K562 (cell line): Measurements from ENCODE around the gene SIRT4. TPM values are rescaled to one million over a fixed set of nuclear protein-coding genes. Genes with fewer than 3 reads are reported as not detected.

Experiments
- ATAC-seq: fragments of 200-7000 bp; cut with Tn5 transposase; 3 replicates; pipeline ENCODE4 v1.9.1; 2020; ENCODE audit warnings: moderate library complexity
- BruUV-seq: library from RNA; stranded (reverse); fragments of 400-500 nt; replicated peaks from 2 replicates; lab custom pipeline; 2021; lab: Mats Ljungman, UMichigan
- CTCF ChIA-PET: fragments of 300-600 bp; formaldehyde crosslinking; extraction: SDS; loops from one replicate; lab custom pipeline; 2021; ENCODE audit warnings: low intra/inter-chr PET ratio; lab: Yijun Ruan, JAX
- POLR2A ChIA-PET: fragments of 300-600, 350-650 bp; sonication (Branson Sonifier 250); formaldehyde crosslinking; extraction: SDS; loops from one replicate; lab custom pipeline; 2021; ENCODE audit warnings: antibody characterized with exemption, inconsistent platforms; lab: Yijun Ruan, JAX
- DNase-seq, 4 experiments: peaks; one replicate each; pipeline versions ENCODE4 v3.0.0 to v3.0.0-alpha.2; 2011 to 2018; ENCODE audit warnings: low spot score in 3 of 4, mixed read lengths in 3 of 4; ENCODE audit errors: extremely low read depth in 1 of 4
- FAIRE-seq: peaks from 2 replicates; lab custom pipeline; 2011; peaks lifted over from hg19 to GRCh38; lab: Jason Lieb, UNC
- H2AFZ ChIP-seq: 2 replicates; pipeline ENCODE4 v1.6.0; 2011; ENCODE audit warnings: low read depth, low read length, control low read depth, inconsistent platforms
- H3K27ac ChIP-seq: fragments of 200-600 bp; 3 replicates; pipeline ENCODE4 v1.8.0; 2011; ENCODE audit warnings: low read depth, mild to moderate bottlenecking, control low read depth, inconsistent platforms, low read length, moderate library complexity, mixed read lengths; ENCODE audit errors: extremely low read depth
- H3K27me3 ChIP-seq, 2 experiments: fragments of 300-600 bp in 1 of 2; 2 replicates in 1 of 2; 3 replicates in 1 of 2; pipeline versions ENCODE4 v1.6.0 to v1.8.0; 2011; ENCODE audit warnings: inconsistent platforms in 2 of 2, low read length in 2 of 2, mild to moderate bottlenecking in 1 of 2, mixed read lengths in 1 of 2, moderate library complexity in 1 of 2; ENCODE audit not compliant: control insufficient read depth in 2 of 2, insufficient read depth in 2 of 2
- H3K36me3 ChIP-seq: fragments of 300-600 bp; 3 replicates; pipeline ENCODE4 v1.8.0; 2011; ENCODE audit warnings: mild to moderate bottlenecking, low read length, inconsistent platforms; ENCODE audit not compliant: control insufficient read depth, insufficient read depth
- H3K4me1 ChIP-seq, 2 experiments: fragments of 200-600 bp in 1 of 2; replicated peaks in 1 of 2; 2 replicates in 1 of 2; 3 replicates in 1 of 2; pipeline versions ENCODE4 v1.5.1 to v1.8.0; 2011; ENCODE audit warnings: inconsistent platforms in 2 of 2, low read length in 2 of 2, mild to moderate bottlenecking in 1 of 2, mixed read lengths in 1 of 2, moderate library complexity in 1 of 2; ENCODE audit not compliant: control insufficient read depth in 2 of 2, insufficient read depth in 2 of 2
- H3K4me2 ChIP-seq: 2 replicates; pipeline ENCODE4 v1.6.1; 2011; ENCODE audit warnings: low read length, control low read depth, inconsistent platforms, mixed read lengths; ENCODE audit not compliant: insufficient read depth
- H3K4me3 ChIP-seq: fragments of 200-600 bp; sonication (generic), shearing (Covaris generic); 2 replicates; pipeline ENCODE4 v1.5.1; 2016; ENCODE audit warnings: control low read depth, inconsistent platforms
- H3K79me2 ChIP-seq: fragments of 200-600 bp; 3 replicates; pipeline ENCODE4 v1.8.0; 2011; ENCODE audit warnings: low read length, inconsistent platforms; ENCODE audit not compliant: control insufficient read depth, insufficient read depth
- H3K9ac ChIP-seq, 2 experiments: 2 replicates each; pipeline versions ENCODE4 v1.6.0 to v1.6.1; 2011; ENCODE audit warnings: low read depth in 2 of 2, low read length in 2 of 2, control low read depth in 1 of 2, inconsistent platforms in 1 of 2, mild to moderate bottlenecking in 1 of 2, mixed read lengths in 1 of 2; ENCODE audit not compliant: insufficient read depth in 1 of 2
- H3K9me1 ChIP-seq: one replicate; pipeline ENCODE4 v1.6.0; 2011; ENCODE audit warnings: inconsistent platforms, mild to moderate bottlenecking, low read length, moderate library complexity; ENCODE audit not compliant: control insufficient read depth, insufficient read depth
- H3K9me3 ChIP-seq: replicated peaks from 2 replicates; pipeline ENCODE4 v1.5.1; 2011; ENCODE audit warnings: low read depth, low read length, inconsistent platforms; ENCODE audit not compliant: control insufficient read depth, insufficient read depth
- H4K20me1 ChIP-seq: replicated peaks from 2 replicates; pipeline ENCODE4 v1.6.1; 2011; ENCODE audit warnings: low read length, inconsistent platforms, mixed read lengths; ENCODE audit not compliant: control insufficient read depth, insufficient read depth
- ARID1B ChIP-seq: fragments of 450-650 bp; IDR thresholded peaks from 2 replicates; pipeline ENCODE4 v1.6.1; 2016; ENCODE audit warnings: antibody characterized with exemption, mild to moderate bottlenecking, inconsistent platforms
- CBFA2T2 ChIP-seq: fragments of 450-650 bp; conservative IDR thresholded peaks from 2 replicates; pipeline ENCODE4 v1.6.1; 2017; ENCODE audit warnings: mild to moderate bottlenecking
- CXXC5 ChIP-seq: fragments of 250-450 bp; sonication (Bioruptor Pico); IDR thresholded peaks from 2 replicates; pipeline ENCODE4 v1.8.0; 2022; ENCODE audit warnings: inconsistent platforms, mild to moderate bottlenecking, moderate library complexity
- FOS ChIP-seq: IDR thresholded peaks from 3 replicates; pipeline ENCODE4 v1.6.1; 2011; ENCODE audit not compliant: insufficient read length; ENCODE audit errors: extremely low read depth
- FOXK1 ChIP-seq: sonication (generic); formaldehyde crosslinking; IDR thresholded peaks from 2 replicates; pipeline ENCODE4 v1.8.0; 2022; ENCODE audit warnings: missing genetic modification reagents, mild to moderate bottlenecking, borderline replicate concordance
- KAT2B ChIP-seq: IDR thresholded peaks from one replicate; pipeline ENCODE4 v1.6.1; 2012; ENCODE audit warnings: low read depth, mild to moderate bottlenecking, control low read depth, inconsistent platforms, low read length, moderate library complexity
- SMAD1 ChIP-seq: fragments of 150-350 bp; IDR thresholded peaks from 2 replicates; pipeline ENCODE4 v1.6.1; 2014; ENCODE audit warnings: low read length, low read depth; ENCODE audit not compliant: partially characterized antibody
- TAF7 ChIP-seq: fragments of 450-650 bp; IDR thresholded peaks from 2 replicates; pipeline ENCODE4 v1.6.1; 2016; ENCODE audit warnings: missing genetic modification characterization, missing compliant biosample characterization
- TCF7L2 ChIP-seq: fragments of 150-350 bp; IDR thresholded peaks from 2 replicates; pipeline ENCODE4 v1.6.1; 2016; ENCODE audit warnings: low read depth, mild to moderate bottlenecking, low read length, moderate library complexity
- ZNF644 ChIP-seq: fragments of 200-800 bp; sonication (Bioruptor generic); IDR thresholded peaks from 2 replicates; pipeline ENCODE4 v1.6.1; 2016; ENCODE audit warnings: low read depth, missing genetic modification characterization, missing compliant biosample characterization
- ZNF668 ChIP-seq: fragments of 250-450 bp; sonication (Bioruptor Pico); IDR thresholded peaks from 2 replicates; pipeline ENCODE4 v1.8.0; 2022; ENCODE audit warnings: mild to moderate bottlenecking, inconsistent platforms
- WGBS: fragments of 100-300 bp; shearing (Covaris generic); methylation state at CpG from one replicate; pipeline ENCODE4 v1.1.6; 2016; ENCODE audit warnings: low coverage, mixed read lengths; ENCODE audit not compliant: insufficient coverage; ENCODE audit errors: missing lambda C conversion rate; 5-methylcytosine and 5-hydroxymethylcytosine counted together
- in situ Hi-C: fragments of 300-500 bp; cut with MboI; formaldehyde crosslinking; loops from 4 replicates; pipeline ENCODE4 v1.15.0; 2018; ENCODE audit warnings: inconsistent platforms, mixed read lengths
- intact Hi-C: fragments of 100-400 bp; cut with micrococcal nuclease; formaldehyde crosslinking; loops from 2 replicates; pipeline ENCODE4 v1.14.2; 2022
- polyA plus RNA-seq, 8 experiments: library from polyadenylated mRNA; depleted of rRNA in 4 of 8; stranded (reverse) in 5 of 8; unstranded in 3 of 8; fragments of >200 nt; fragmentation: Nextera tagmentation in 2 of 8; fragmentation: Illumina TruSeq in 1 of 8; extraction: Ambion mirVana in 2 of 8; extraction: Trizol in 1 of 8; gene quantifications; 2 replicates each; pipeline versions ENCODE4 v1.2.1 to v1.2.3, GENCODE V29; 2011 to 2014; ENCODE audit warnings: inconsistent platforms in 1 of 8, missing spikeins in 1 of 8
- total RNA-seq, 7 experiments: library from RNA; depleted of rRNA in 6 of 7; stranded (reverse); fragments of >200 nt in 6 of 7; fragmentation: Illumina TruSeq in 2 of 7; extraction: Trizol in 2 of 7; gene quantifications; 2 replicates each; pipeline versions ENCODE4 v1.2.1 to v1.2.3, GENCODE V29; 2011 to 2021; ENCODE audit warnings: low replicate concordance in 1 of 7
- TF ChIP-seq, protein P1 (sequence below): fragments of 200-800 bp; sonication (Bioruptor generic); IDR thresholded peaks from 2 replicates; pipeline ENCODE4 v1.6.1; 2017; ENCODE audit warnings: missing genetic modification characterization, missing compliant biosample characterization
- TF ChIP-seq, protein P2 (sequence below): fragments of 450-650 bp; IDR thresholded peaks from 2 replicates; pipeline ENCODE4 v1.7.1; 2018; ENCODE audit warnings: mild to moderate bottlenecking, low read depth; ENCODE audit not compliant: partially characterized antibody
- TF ChIP-seq, protein P3 (sequence below): fragments of 250-450 bp; sonication (Bioruptor Pico); IDR thresholded peaks from 2 replicates; pipeline ENCODE4 v1.8.0; 2021; ENCODE audit warnings: moderate library complexity, mild to moderate bottlenecking, inconsistent platforms

The SIRT4 gene
- total and polyA plus RNA-seq, 9 of the 15 experiments (the other 6 are each of a cell fraction or from before 2014, with no cell fraction given): 0.86 to 5.2 (median 2.4) TPM

GRCh38 chr12:120317224-120318105 lies 15.3 kb downstream of the SIRT4 start:
- no peaks in the 10 kb centered on the region for H3K9me3 ChIP-seq
- CTCF ChIA-PET: interaction anchor here (0.5 to 0.7 kb wide), 3 partner anchors 116 to 1346 kb away, joined by 3 read pairs; no protein-coding TSS in a partner anchor
- TF ChIP-seq TAF7 (tag): peak; percentile 88
- TF ChIP-seq SMAD1: peak; percentile 55
- TF ChIP-seq KAT2B: peak; percentile 61
- no peak for TF ChIP-seq TCF7L2
- TF ChIP-seq ZNF644 (tag): peak; percentile 73; the same call in 1 of the 2 replicates
- TF ChIP-seq, protein P1, sequence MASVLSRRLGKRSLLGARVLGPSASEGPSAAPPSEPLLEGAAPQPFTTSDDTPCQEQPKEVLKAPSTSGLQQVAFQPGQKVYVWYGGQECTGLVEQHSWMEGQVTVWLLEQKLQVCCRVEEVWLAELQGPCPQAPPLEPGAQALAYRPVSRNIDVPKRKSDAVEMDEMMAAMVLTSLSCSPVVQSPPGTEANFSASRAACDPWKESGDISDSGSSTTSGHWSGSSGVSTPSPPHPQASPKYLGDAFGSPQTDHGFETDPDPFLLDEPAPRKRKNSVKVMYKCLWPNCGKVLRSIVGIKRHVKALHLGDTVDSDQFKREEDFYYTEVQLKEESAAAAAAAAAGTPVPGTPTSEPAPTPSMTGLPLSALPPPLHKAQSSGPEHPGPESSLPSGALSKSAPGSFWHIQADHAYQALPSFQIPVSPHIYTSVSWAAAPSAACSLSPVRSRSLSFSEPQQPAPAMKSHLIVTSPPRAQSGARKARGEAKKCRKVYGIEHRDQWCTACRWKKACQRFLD (CRISPR knock-in tag): peak; percentile 82
- peak; percentile 68; the same call in 1 of the 2 replicates for TF ChIP-seq CXXC5 (CRISPR knock-in tag)
- peak; percentile 99 for TF ChIP-seq FOXK1 (CRISPR knock-in tag)
- TF ChIP-seq, protein P2, sequence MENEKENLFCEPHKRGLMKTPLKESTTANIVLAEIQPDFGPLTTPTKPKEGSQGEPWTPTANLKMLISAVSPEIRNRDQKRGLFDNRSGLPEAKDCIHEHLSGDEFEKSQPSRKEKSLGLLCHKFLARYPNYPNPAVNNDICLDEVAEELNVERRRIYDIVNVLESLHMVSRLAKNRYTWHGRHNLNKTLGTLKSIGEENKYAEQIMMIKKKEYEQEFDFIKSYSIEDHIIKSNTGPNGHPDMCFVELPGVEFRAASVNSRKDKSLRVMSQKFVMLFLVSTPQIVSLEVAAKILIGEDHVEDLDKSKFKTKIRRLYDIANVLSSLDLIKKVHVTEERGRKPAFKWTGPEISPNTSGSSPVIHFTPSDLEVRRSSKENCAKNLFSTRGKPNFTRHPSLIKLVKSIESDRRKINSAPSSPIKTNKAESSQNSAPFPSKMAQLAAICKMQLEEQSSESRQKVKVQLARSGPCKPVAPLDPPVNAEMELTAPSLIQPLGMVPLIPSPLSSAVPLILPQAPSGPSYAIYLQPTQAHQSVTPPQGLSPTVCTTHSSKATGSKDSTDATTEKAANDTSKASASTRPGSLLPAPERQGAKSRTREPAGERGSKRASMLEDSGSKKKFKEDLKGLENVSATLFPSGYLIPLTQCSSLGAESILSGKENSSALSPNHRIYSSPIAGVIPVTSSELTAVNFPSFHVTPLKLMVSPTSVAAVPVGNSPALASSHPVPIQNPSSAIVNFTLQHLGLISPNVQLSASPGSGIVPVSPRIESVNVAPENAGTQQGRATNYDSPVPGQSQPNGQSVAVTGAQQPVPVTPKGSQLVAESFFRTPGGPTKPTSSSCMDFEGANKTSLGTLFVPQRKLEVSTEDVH: peak; percentile 24
- peak; percentile 84 for TF ChIP-seq FOS
- TF ChIP-seq ARID1B: peak; percentile 22
- TF ChIP-seq, protein P3, sequence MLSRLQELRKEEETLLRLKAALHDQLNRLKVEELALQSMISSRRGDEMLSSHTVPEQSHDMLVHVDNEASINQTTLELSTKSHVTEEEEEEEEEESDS (CRISPR knock-in tag): no peak
- TF ChIP-seq CBFA2T2: peak; percentile 98
- TF ChIP-seq ZNF668: peak; percentile 74; the same call in 1 of the 2 replicates

More at GRCh38 chr12:120317224-120318105, 15.3 kb downstream of the SIRT4 start:
- FAIRE-seq (peak; percentile 100), DNase-seq (peak; percentile 99 to 100 (median 99)), ATAC-seq (peak; percentile 99)
- Histone ChIP-seq H3K9me1 (no peaks in the 10 kb centered on the region), H3K27ac (peak overlapping the region; percentile 85), H3K4me3 (peak overlapping the region; percentile 48), H3K4me2 (peak overlapping the region; percentile 83), H2AFZ (peak overlapping the region; percentile 87), H3K79me2 (0 out of 3 replicates have a peak, but pooled peaks cover 6% of the 10 kb centered on the region), H3K4me1 (peaks cover 3 to 10% of the 10 kb centered on the region in 2 experiments; a peak in 4 of 5 replicates), H3K36me3 (no peaks in the 10 kb centered on the region), H4K20me1 (no peaks in the 10 kb centered on the region), H3K9ac (peak overlapping the region; percentile 80 to 96), H3K27me3 (no peaks in the 10 kb centered on the region)
- in situ Hi-C loops: no loop called here
- intact Hi-C loops: loop anchor here (1.0 kb wide), 2 partner anchors 24 to 89 kb away; partner anchors contain the start of gene RNU4-1
- no TSS peak for BruUV-seq
- POLR2A ChIA-PET: interaction anchor here (0.5 to 14.1 kb wide), 12 partner anchors 11 to 391 kb away, joined by 3 to 183 read pairs (median 4); partner anchors contain the start of genes RNU4-1, RNU4-2, RPLP0 and SIRT4
- 2% methylated on average over 35 of the region's 42 CpGs for WGBS
